ENCODE measurements around the gene EXOC1L. TPM values are rescaled to one million over a fixed set of nuclear protein-coding genes. Genes with fewer than 3 reads are reported as not detected.
A peak's percentile ranks its signal among the peaks of the same experiment; 100 is the strongest.
"Not testable (repeated sequence)": the region's sequence is repeated elsewhere in the genome, so short reads cannot be mapped to it uniquely, and the experiment has no call there.

Gene EXOC1L
- total and polyA plus RNA-seq, 9 of the 15 experiments (the other 6 are each of a cell fraction or from before 2014, with no cell fraction given), result 0.38 to 3.9 (median 1.0) TPM; not detected in 1

GRCh38 chr4:55841373-55842239 is 22.0 kb downstream of the EXOC1L start (continued):
- TF ChIP-seq YY1 (IDR thresholded peaks at IDR 0.05; ENCODE audit: borderline replicate concordance in 1 of 3, control insufficient read depth in 1 of 3, extremely low read depth in 1 of 3, insufficient read depth in 3 of 3, insufficient read length in 1 of 3, insufficient replicate concordance in 2 of 3, low read depth in 1 of 3, low read length in 2 of 3) (peak in 1 of 3 experiments; percentile 80), POLR2B (IDR thresholded peaks at IDR 0.05; ENCODE audit: low read depth, partially characterized antibody) (peak; percentile 54), FOXA3 (CRISPR knock-in tag; conservative IDR thresholded peaks at IDR 0.05 in 1 of 2, IDR thresholded peaks at IDR 0.05 in 1 of 2) (peak; percentile 96 to 97), SMARCA4 (IDR thresholded peaks at IDR 0.05) (0 out of 2 replicates have a peak, but pooled peaks have one; percentile 16), SUPT5H (IDR thresholded peaks at IDR 0.05) (peak; percentile 82), L3MBTL2 (IDR thresholded peaks at IDR 0.05) (peak; percentile 66; the same call in 1 of the 2 replicates), HDAC2 (IDR thresholded peaks at IDR 0.05) (peak; percentile 42; the same call in 1 of the 2 replicates), HDAC1 (IDR thresholded peaks at IDR 0.05) (0 out of 4 replicates have a peak, but pooled peaks of 1 of the 2 experiments have one; percentile 36), PHF8 (IDR thresholded peaks at IDR 0.05; ENCODE audit: borderline replicate concordance, low read length) (peak; percentile 25; the same call in 1 of the 2 replicates), CEBPB (tag; IDR thresholded peaks at IDR 0.05) (peak; percentile 62), CREB3L1 (IDR thresholded peaks at IDR 0.05; ENCODE audit: borderline replicate concordance, low read depth) (peak; percentile 24; the same call in 1 of the 2 replicates), DPF2 (IDR thresholded peaks at IDR 0.05) (peak; percentile 57; the same call in 1 of the 2 replicates), CEBPG (tag; conservative IDR thresholded peaks at IDR 0.05 in 1 of 2, IDR thresholded peaks at IDR 0.05 in 1 of 2) (0 out of 4 replicates have a peak, but pooled peaks of 1 of the 2 experiments have one; percentile 33), ID3 (tag; IDR thresholded peaks at IDR 0.05) (0 out of 2 replicates have a peak, but pooled peaks have one; percentile 24)
- not testable (repeated sequence) for TF ChIP-seq CEBPG, ID3 (CRISPR knock-in tag; IDR thresholded peaks at IDR 0.05)
